ENCODE measurements around the gene RAC3. TPM values are rescaled to one million over a fixed set of nuclear protein-coding genes. Genes with fewer than 3 reads are reported as not detected.

The RAC3 gene
- total and polyA plus RNA-seq, 9 of the 15 experiments (the other 6 are each of a cell fraction or from before 2014, with no cell fraction given), result 0.23 to 292 (median 118) TPM

DNA sequence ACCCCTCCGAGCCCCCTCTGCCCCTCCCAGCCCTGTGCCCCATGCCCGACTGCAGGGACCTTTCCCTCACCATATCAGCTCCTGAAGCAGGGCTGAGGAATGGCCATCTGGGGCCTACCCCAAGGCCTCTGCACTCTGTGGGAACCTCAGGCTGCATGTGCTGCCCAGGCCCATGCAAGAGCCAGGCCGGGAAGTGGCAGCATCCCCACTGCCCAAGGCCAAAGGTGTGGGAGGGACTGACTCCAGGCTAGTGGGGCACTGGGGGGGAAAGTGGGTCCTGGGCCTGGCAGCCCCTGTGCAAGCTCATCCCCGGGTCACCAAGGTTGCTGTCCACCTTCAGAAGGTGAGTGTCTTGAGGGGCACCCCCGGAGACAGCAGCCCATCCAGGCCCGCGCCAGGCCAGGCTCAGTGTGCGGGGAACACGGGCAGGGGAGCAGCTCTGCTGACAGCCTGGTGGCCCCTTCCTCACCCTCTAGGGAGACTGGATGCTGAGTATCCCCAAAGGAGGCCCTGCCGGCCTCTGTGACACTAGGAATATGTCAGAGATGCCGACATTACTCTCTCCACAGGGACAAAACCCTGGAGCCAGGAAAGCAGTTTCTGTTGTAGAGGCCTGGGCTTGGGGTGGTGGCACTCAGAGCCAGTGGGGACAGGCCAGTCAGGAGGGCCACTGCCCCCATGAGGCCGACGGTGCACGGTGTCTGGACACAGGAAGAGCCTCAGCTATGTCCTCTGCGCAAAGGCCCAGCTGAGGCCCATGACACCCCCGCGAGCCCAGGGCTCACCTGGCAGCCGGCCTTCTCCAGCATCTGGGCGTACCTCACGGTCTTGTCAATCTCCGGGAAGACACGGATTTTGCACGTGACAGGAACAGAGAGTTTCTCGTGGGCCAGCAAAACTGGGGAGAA lies 30.9 kb downstream of the RAC3 start:
- Histone ChIP-seq H2AFZ (ENCODE audit: low read depth, low read length) (no peak overlapping the region), H3K4me2 (ENCODE audit: insufficient read depth, low read length) (no peak overlapping the region), H3K36me3 (ENCODE audit: control insufficient read depth, insufficient read depth, low read length) (peaks cover 71% of the 10 kb centered on the region; the same call in 2 of the 3 replicates), H3K27me3 (ENCODE audit: control insufficient read depth in 2 of 2, insufficient read depth in 2 of 2, low read length in 2 of 2) (no peaks in the 10 kb centered on the region), H3K9me3 (replicated peaks; ENCODE audit: control insufficient read depth, insufficient read depth, low read depth, low read length) (no peaks in the 10 kb centered on the region), H3K9ac (ENCODE audit: insufficient read depth in 1 of 2, low read depth in 2 of 2, low read length in 2 of 2) (peak overlapping the region in 1 of 2 experiments; percentile 46; a peak in 1 of 4 replicates), H3K9me1 (ENCODE audit: control insufficient read depth, insufficient read depth, low read length) (no peaks in the 10 kb centered on the region), H4K20me1 (replicated peaks; ENCODE audit: control insufficient read depth, insufficient read depth, low read length) (no peaks in the 10 kb centered on the region; the same call in none of the 2 replicates), H3K79me2 (ENCODE audit: control insufficient read depth, insufficient read depth, low read length) (peaks cover 28% of the 10 kb centered on the region), H3K27ac (ENCODE audit: extremely low read depth, low read depth, low read length) (no peak overlapping the region), H3K4me1 (replicated peaks in 1 of 2; ENCODE audit: control insufficient read depth in 2 of 2, insufficient read depth in 2 of 2, low read length in 2 of 2) (peaks cover 3 to 83% of the 10 kb centered on the region in 2 experiments; a peak in 3 of 5 replicates), H3K4me3 (no peak overlapping the region)
- CTCF ChIA-PET (ENCODE audit: low intra/inter-chr PET ratio), result no interaction called here
- no peak for DNase-seq (ENCODE audit: extremely low read depth in 1 of 4, low spot score in 3 of 4)
- in situ Hi-C loops (cut with MboI), result no loop called here
- POLR2A ChIA-PET, result interaction anchor here (0.6 to 2.4 kb wide), 6 partner anchors 8 to 103 kb away, joined by 3 to 11 read pairs (median 4); no protein-coding TSS in a partner anchor
- BruUV-seq (replicated peaks), result no TSS peak
- no peak for FAIRE-seq
- ATAC-seq, result peak; percentile 36; the same call in 2 of the 3 replicates
- intact Hi-C loops (cut with micrococcal nuclease), result no loop called here
- 94% methylated on average over 23 of the region's 24 CpGs for WGBS (ENCODE audit: insufficient coverage, low coverage, missing lambda C conversion rate)
- no peak for TF ChIP-seq TEAD4 (IDR thresholded peaks at IDR 0.05; ENCODE audit: low read length)
- TF ChIP-seq TEAD4 (CRISPR knock-in tag; IDR thresholded peaks at IDR 0.05; ENCODE audit: borderline replicate concordance), result peak; percentile 52; the same call in 1 of the 2 replicates
- TF ChIP-seq POLR2G (IDR thresholded peaks at IDR 0.05; ENCODE audit: low read depth, low read length), result peak; percentile 46
- TF ChIP-seq NRF1 (conservative IDR thresholded peaks at IDR 0.05 in 1 of 2, IDR thresholded peaks at IDR 0.05 in 1 of 2), result no peak
- no peak for TF ChIP-seq U2AF2 (optimal IDR thresholded peaks at IDR 0.05; ENCODE audit: low read depth, low read length)
- TF ChIP-seq, protein P1, sequence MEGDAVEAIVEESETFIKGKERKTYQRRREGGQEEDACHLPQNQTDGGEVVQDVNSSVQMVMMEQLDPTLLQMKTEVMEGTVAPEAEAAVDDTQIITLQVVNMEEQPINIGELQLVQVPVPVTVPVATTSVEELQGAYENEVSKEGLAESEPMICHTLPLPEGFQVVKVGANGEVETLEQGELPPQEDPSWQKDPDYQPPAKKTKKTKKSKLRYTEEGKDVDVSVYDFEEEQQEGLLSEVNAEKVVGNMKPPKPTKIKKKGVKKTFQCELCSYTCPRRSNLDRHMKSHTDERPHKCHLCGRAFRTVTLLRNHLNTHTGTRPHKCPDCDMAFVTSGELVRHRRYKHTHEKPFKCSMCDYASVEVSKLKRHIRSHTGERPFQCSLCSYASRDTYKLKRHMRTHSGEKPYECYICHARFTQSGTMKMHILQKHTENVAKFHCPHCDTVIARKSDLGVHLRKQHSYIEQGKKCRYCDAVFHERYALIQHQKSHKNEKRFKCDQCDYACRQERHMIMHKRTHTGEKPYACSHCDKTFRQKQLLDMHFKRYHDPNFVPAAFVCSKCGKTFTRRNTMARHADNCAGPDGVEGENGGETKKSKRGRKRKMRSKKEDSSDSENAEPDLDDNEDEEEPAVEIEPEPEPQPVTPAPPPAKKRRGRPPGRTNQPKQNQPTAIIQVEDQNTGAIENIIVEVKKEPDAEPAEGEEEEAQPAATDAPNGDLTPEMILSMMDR (IDR thresholded peaks at IDR 0.05 in 2 of 3, conservative IDR thresholded peaks at IDR 0.05 in 1 of 3; ENCODE audit: insufficient read depth in 2 of 3, low read depth in 1 of 3, low read length in 3 of 3), result peak in 2 of 3 experiments; percentile 26 to 27; a peak in 2 of 6 replicates
- TF ChIP-seq, protein P2, sequence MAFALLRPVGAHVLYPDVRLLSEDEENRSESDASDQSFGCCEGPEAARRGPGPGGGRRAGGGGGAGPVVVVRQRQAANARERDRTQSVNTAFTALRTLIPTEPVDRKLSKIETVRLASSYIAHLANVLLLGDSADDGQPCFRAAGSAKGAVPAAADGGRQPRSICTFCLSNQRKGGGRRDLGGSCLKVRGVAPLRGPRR (CRISPR knock-in tag; IDR thresholded peaks at IDR 0.05), result no peak
- TF ChIP-seq ILK (tag; IDR thresholded peaks at IDR 0.05; ENCODE audit: borderline replicate concordance, low read depth), result no peak
- no peak for TF ChIP-seq KDM4B (IDR thresholded peaks at IDR 0.05; ENCODE audit: borderline replicate concordance in 2 of 2, low read depth in 1 of 2)

Data from K562 (cell line).